GM12801 (cell line): ENCODE data around the gene CROT.

ENCODE experiments used
- CTCF ChIP-seq: IDR thresholded peaks from one replicate; pipeline ENCODE4 v1.5.1; 2011; ENCODE audit warnings: control low read depth; ENCODE audit not compliant: insufficient read length; ENCODE audit errors: extremely low read depth

The CROT gene

GRCh38 chr7:87445897-87446296 lies 100.4 kb downstream of the CROT start:
- TF ChIP-seq CTCF: no peak

DNA sequence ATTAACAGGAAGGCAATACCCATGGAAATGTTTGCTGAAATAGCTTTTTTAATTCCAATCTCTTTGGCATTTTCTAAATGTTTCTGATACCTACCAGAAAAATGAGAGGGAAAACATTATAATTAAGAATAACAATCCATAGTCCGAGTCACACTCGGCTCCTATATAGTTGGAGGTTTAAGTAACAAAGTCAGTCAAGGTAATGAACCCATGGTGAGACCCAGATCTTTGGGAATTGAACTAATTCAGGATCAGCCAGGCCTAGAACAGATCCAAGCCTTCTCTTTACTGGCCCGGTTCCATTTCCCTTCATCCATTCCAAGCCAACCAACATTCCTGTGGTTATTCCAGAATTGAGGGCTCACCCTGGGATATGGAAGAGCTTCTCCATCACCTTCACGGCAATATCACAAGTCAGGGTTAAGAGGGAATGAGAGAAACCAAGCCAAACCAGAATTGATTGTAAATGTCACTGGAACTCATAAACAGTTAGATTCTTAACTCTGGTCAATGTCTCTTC lies 101.7 kb downstream of the CROT start:
- no peak for TF ChIP-seq CTCF

- no peak for TF ChIP-seq CTCF
Measured at GRCh38 chr7:87448388-87448787, 102.9 kb downstream of the CROT start.
